Prostate gland (tissue), 2 donors: Measurements from ENCODE around the gene MLF1. TPM values are rescaled to one million over a fixed set of nuclear protein-coding genes. Genes with fewer than 3 reads are reported as not detected.

Experiments used
- DNase-seq: peaks from one replicate; pipeline ENCODE4 v3.0.0-alpha.2; 2019; ENCODE audit warnings: low spot score
- H3K27ac ChIP-seq, 2 donors: fragments of 200-600 bp; sonication (generic); 2 replicates each; pipeline ENCODE4 v1.5.1; 2017 to 2019
- H3K27me3 ChIP-seq: fragments of 200-600 bp; sonication (generic); replicated peaks from 2 replicates; pipeline ENCODE4 v1.5.1; 2019; ENCODE audit not compliant: insufficient read depth
- H3K36me3 ChIP-seq, 2 donors: fragments of 200-600 bp; sonication (generic); 1 replicate in 1 of 2; 2 replicates in 1 of 2; pipeline versions ENCODE4 v1.5.1 to v1.8.1; 2017 to 2019
- H3K4me1 ChIP-seq: fragments of 200-600 bp; sonication (generic); replicated peaks from 2 replicates; pipeline ENCODE4 v1.5.1; 2019
- H3K4me3 ChIP-seq, 2 donors: fragments of 200-600 bp; sonication (generic); 2 replicates each; pipeline ENCODE4 v1.5.1; 2017 to 2019
- H3K9me3 ChIP-seq: fragments of 200-600 bp; sonication (generic); 2 replicates; pipeline ENCODE4 v1.5.1; 2017
- POLR2A ChIP-seq: fragments of 450-650 bp; IDR thresholded peaks from one replicate; pipeline ENCODE4 v1.6.1; 2016; ENCODE audit warnings: antibody characterized with exemption, mild to moderate bottlenecking
- POLR2AphosphoS5 ChIP-seq: sonication (generic); formaldehyde crosslinking; IDR thresholded peaks from one replicate; pipeline ENCODE4 v1.6.1; 2017; ENCODE audit warnings: antibody characterized with exemption
- WGBS: methylation state at CpG from one replicate; pipeline ENCODE4 v1.1.5; 2018; 5-methylcytosine and 5-hydroxymethylcytosine counted together
- intact Hi-C: fragments of 100-400 bp; cut with DNase I; formaldehyde crosslinking; loops from one replicate; pipeline ENCODE4 v1.14.2; 2022
- total RNA-seq, 2 donors: library from RNA; depleted of rRNA; stranded (reverse); fragments of >200 nt; gene quantifications; one replicate each; pipeline ENCODE4 v1.1.0, GENCODE V29; 2016
- TF ChIP-seq, protein P1 (sequence below), 4 experiments: fragments of 200-600 bp in 2 of 4; fragments of 450-650 bp in 2 of 4; sonication (generic) in 2 of 4; IDR thresholded peaks; 1 replicate in 3 of 4; 2 replicates in 1 of 4; pipeline ENCODE4 v1.5.1; 2016 to 2019; ENCODE audit warnings: antibody characterized with exemption in 4 of 4, mild to moderate bottlenecking in 2 of 4, moderate library complexity in 2 of 4

The MLF1 gene
- total RNA-seq, 2 donors from 2014 or later = 7.1 to 65.0 TPM

DNA sequence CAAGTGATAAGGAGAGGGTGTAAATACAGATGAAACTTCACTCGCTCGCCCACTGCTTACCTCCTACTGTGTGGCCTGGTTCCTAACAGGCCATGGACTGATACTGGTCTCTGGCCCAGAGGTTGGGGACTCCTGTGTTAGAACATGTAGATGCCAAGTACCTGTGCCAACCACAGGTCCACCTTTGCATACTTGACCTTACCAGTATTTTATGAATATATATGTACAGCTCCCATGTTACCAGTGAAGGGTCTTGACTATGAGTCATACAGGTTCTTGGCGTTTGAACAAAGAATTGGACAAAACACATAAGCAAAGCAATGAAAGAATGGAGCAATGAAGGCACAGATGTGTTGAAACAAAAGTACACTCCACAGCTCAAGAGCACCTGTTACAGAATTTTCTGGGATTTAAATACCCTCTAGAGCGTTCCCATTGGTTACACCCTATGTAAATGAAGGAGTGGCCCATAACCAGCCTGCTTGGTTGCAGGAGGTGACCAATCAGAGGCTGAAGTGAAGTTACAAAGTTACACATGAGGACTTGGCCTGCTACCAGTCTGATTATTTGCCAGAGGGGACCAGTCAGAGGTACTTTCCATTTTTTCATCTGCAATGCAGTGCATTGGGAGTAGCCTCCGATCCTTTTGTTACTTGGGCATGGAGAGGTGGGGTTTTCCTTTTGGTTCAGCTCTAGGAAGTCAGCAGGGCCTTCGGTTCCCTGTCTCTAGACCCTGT is 71.6 kb downstream of the MLF1 start:
- Histone ChIP-seq H3K36me3 (no peaks in the 10 kb centered on the region), H3K9me3 (no peaks in the 10 kb centered on the region), H3K27me3 (no peaks in the 10 kb centered on the region), H3K4me1 (no peaks in the 10 kb centered on the region), H3K4me3 (no peak overlapping the region), H3K27ac (no peak overlapping the region)
- WGBS = 84% methylated on average over 6 of the region's 6 CpGs
- intact Hi-C loops = loop anchor here (5.0 kb wide), 1 partner anchor 70 kb away; the partner anchor contains the start of gene MLF1
- TF ChIP-seq POLR2A = no peak
- no peak for TF ChIP-seq POLR2AphosphoS5
- TF ChIP-seq, protein P1, sequence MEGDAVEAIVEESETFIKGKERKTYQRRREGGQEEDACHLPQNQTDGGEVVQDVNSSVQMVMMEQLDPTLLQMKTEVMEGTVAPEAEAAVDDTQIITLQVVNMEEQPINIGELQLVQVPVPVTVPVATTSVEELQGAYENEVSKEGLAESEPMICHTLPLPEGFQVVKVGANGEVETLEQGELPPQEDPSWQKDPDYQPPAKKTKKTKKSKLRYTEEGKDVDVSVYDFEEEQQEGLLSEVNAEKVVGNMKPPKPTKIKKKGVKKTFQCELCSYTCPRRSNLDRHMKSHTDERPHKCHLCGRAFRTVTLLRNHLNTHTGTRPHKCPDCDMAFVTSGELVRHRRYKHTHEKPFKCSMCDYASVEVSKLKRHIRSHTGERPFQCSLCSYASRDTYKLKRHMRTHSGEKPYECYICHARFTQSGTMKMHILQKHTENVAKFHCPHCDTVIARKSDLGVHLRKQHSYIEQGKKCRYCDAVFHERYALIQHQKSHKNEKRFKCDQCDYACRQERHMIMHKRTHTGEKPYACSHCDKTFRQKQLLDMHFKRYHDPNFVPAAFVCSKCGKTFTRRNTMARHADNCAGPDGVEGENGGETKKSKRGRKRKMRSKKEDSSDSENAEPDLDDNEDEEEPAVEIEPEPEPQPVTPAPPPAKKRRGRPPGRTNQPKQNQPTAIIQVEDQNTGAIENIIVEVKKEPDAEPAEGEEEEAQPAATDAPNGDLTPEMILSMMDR (IDR thresholded peaks at IDR 0.05) = no peak
- no peak for DNase-seq

DNA sequence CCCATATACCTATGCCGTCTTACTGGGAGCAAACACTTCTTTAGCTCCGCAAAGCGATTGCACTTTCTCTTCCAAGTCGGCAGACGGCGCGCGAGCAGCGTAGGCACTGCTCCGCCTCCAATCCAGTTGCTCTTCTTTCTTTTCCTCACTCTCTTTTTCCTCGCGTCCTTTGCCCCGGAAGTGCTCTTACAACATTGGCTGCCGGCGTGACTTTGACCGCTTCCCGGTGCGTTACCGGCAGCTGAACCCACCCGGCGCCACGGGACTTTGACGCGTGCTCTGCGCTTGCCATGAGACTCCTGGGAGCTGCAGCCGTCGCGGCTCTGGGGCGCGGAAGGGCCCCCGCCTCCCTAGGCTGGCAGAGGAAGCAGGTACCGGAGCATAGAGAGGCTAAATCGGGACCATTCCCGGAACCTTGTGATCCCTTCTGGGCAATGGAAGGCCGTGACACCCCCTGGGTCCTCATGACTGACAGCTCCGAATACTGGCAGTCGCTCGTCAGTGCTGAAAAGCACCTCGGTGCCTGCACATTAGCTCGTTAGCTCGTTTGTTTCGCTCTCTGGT is 73.4 kb downstream of the MLF1 start, which contains the start of gene GFM1:
GFM1 (plus strand) TSS at position 183 of the 564 bp plus-strand sequence; CDS start at position 291, 108 bp downstream.
- TF ChIP-seq POLR2AphosphoS5 = peak; percentile 95
- TF ChIP-seq, protein P1 (IDR thresholded peaks at IDR 0.05) = peak; percentile 56 to 90 (median 86)
- no peak for TF ChIP-seq POLR2A
- peak; percentile 93 for DNase-seq
- peak within 1 kb of the TSS; percentile 67 to 71 for H3K27ac ChIP-seq
- WGBS = under 1% methylated on average over 42 of the region's 42 CpGs
- intact Hi-C loops = loop anchor here (5.0 kb wide), 1 partner anchor 72 kb away; the partner anchor contains the start of gene MLF1
- H3K9me3 ChIP-seq = no peaks in the 10 kb centered on the region
- peak within 1 kb of the TSS; percentile 62 to 80 for H3K4me3 ChIP-seq
- no peaks in the 10 kb centered on the region for H3K36me3 ChIP-seq
- no peaks in the 10 kb centered on the region for H3K4me1 ChIP-seq
- H3K27me3 ChIP-seq = no peaks in the 10 kb centered on the region

DNA sequence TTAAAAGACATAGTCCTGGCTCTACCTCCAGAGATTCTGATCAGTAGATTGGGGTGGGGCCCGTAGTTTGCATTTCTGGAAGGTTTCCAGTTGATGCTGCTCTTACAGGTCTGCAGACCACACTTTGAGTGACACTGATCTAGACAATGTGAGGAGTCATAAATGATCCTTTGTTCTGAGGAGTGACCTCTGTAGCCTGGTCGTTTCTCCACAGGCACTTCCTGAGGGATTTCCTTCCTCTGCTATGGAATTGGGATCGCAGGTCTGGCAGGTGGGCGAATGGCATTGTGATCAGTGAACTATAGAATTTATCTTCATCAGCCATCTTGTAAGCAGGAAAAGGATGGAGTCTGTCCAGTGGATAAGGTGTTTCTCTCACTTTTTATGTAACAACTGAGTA is 78.8 kb downstream of the MLF1 start:
- Histone ChIP-seq H3K4me3 (no peak overlapping the region), H3K36me3 (no peaks in the 10 kb centered on the region), H3K4me1 (no peaks in the 10 kb centered on the region), H3K27ac (no peak overlapping the region), H3K9me3 (no peaks in the 10 kb centered on the region), H3K27me3 (no peaks in the 10 kb centered on the region)
- TF ChIP-seq, protein P1 (IDR thresholded peaks at IDR 0.05) = no peak
- no peak for TF ChIP-seq POLR2A
- TF ChIP-seq POLR2AphosphoS5 = no peak
- intact Hi-C loops = no loop called here
- no peak for DNase-seq
- 62% methylated on average over 4 of the region's 4 CpGs for WGBS

DNA sequence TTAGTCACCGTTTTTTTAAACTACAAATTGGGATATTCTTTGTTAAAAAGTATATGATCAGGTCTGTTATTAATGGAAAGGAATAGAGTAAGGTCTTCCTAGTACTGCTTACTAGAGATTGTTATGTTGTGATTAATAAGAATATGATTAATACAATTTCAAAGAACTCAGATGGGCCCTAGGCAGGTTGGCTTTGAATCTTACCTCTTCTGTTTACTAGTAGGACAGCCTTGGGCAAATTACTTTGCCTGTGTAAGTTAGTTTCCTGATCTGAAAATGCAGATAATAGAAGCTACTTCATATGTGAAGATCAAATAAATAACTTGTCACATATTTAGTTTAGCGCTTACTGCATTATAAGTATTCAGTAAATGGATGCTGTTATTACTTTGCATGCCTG is 80.2 kb downstream of the MLF1 start:
- intact Hi-C loops = no loop called here
- Histone ChIP-seq H3K4me3 (no peak overlapping the region), H3K27me3 (no peaks in the 10 kb centered on the region), H3K27ac (no peak overlapping the region), H3K9me3 (no peaks in the 10 kb centered on the region), H3K4me1 (no peaks in the 10 kb centered on the region), H3K36me3 (no peaks in the 10 kb centered on the region)
- 98% methylated on average over 2 of the region's 2 CpGs for whole genome bisulfite sequencing
- no peak for DNase-seq
- TF ChIP-seq, protein P1 (IDR thresholded peaks at IDR 0.05) = no peak
- TF ChIP-seq POLR2AphosphoS5 = no peak

DNA sequence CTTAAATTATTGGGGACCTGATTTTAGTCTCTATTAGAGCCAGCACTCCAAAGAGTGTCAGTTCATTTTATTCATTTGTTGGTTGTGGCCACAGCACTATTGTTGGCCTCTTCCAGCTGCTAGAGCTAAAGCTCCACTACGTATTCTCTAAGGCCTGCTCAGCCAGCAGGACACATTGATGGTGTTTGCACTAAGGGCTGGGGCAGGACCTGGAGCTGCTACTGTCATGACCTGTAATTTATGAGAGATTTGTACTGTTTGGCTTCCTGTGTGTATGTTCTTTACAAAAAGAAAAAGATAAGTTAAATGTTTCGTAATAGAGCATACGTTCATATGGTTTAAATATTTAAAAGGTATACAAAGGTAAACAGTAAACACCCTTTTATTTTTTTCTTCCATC is 81.5 kb downstream of the MLF1 start:
- WGBS = 67% methylated on average over 3 of the region's 3 CpGs
- no peak overlapping the region for H3K27ac ChIP-seq
- intact Hi-C loops = no loop called here
- TF ChIP-seq, protein P1 (IDR thresholded peaks at IDR 0.05) = no peak
- TF ChIP-seq POLR2AphosphoS5 = no peak
- TF ChIP-seq POLR2A = no peak
- no peak for DNase-seq
- H3K4me1 ChIP-seq = no peaks in the 10 kb centered on the region
- H3K36me3 ChIP-seq = no peaks in the 10 kb centered on the region
- no peaks in the 10 kb centered on the region for H3K27me3 ChIP-seq
- no peaks in the 10 kb centered on the region for H3K9me3 ChIP-seq
- H3K4me3 ChIP-seq = no peak overlapping the region
